Raji (cell line): ENCODE measurements around the gene PHF12.

Experiments
- POLR2A ChIP-seq: IDR thresholded peaks from 2 replicates; pipeline ENCODE4 v1.6.1; 2011; ENCODE audit warnings: low read depth, low read length, control low read depth; ENCODE audit not compliant: insufficient read depth

Gene PHF12

GRCh38 chr17:28935744-28936460 lies 15.4 kb downstream of the PHF12 start:
- no peak for TF ChIP-seq POLR2A

- no peak for TF ChIP-seq POLR2A
Measured at GRCh38 chr17:28929787-28930186, 21.5 kb downstream of the PHF12 start.

GRCh38 chr17:28928061-28928460 lies 23.3 kb downstream of the PHF12 start:
- TF ChIP-seq POLR2A: no peak

GRCh38 chr17:28926786-28927185 lies 24.5 kb downstream of the PHF12 start:
- TF ChIP-seq POLR2A: no peak

- no peak for TF ChIP-seq POLR2A
Measured at GRCh38 chr17:28926366-28926765, 25.0 kb downstream of the PHF12 start.

- no peak for TF ChIP-seq POLR2A
Measured at GRCh38 chr17:28925912-28926365, 25.4 kb downstream of the PHF12 start.

- TF ChIP-seq POLR2A: no peak
Measured at GRCh38 chr17:28920201-28920600, 31.1 kb downstream of the PHF12 start.

- TF ChIP-seq POLR2A: no peak
Measured at GRCh38 chr17:28918295-28918694, 33.0 kb downstream of the PHF12 start.

GRCh38 chr17:28917465-28917864 lies 33.9 kb downstream of the PHF12 start:
- TF ChIP-seq POLR2A: no peak

- TF ChIP-seq POLR2A: no peak
Measured at GRCh38 chr17:28917029-28917428, 34.3 kb downstream of the PHF12 start.

GRCh38 chr17:28916302-28916934 lies 34.9 kb downstream of the PHF12 start:
- TF ChIP-seq POLR2A: no peak

GRCh38 chr17:28912938-28913333 lies 38.4 kb downstream of the PHF12 start:
- no peak for TF ChIP-seq POLR2A

GRCh38 chr17:28912281-28912937 lies 38.9 kb downstream of the PHF12 start:
- no peak for TF ChIP-seq POLR2A

- no peak for TF ChIP-seq POLR2A
Measured at GRCh38 chr17:28911411-28912045, 39.8 kb downstream of the PHF12 start.

GRCh38 chr17:28910534-28910933 lies 40.8 kb downstream of the PHF12 start:
- no peak for TF ChIP-seq POLR2A

GRCh38 chr17:28908640-28909167 lies 42.6 kb downstream of the PHF12 start:
- no peak for TF ChIP-seq POLR2A
